HEK293T (cell line): ENCODE results near the gene ACLY.

Experiments used
- CTCF ChIA-PET: fragments of 350-600 bp; formaldehyde crosslinking; extraction: SDS; loops from one replicate; lab custom pipeline; 2021; ENCODE audit warnings: antibody characterized with exemption, inconsistent platforms; lab: Yijun Ruan, JAX
- POLR2A ChIA-PET: fragments of 350-600 bp; formaldehyde crosslinking; extraction: SDS; loops from one replicate; lab custom pipeline; 2020; ENCODE audit warnings: antibody characterized with exemption, inconsistent platforms; lab: Yijun Ruan, JAX
- DNase-seq: peaks from one replicate; pipeline ENCODE4 v3.0.0; 2012; ENCODE audit warnings: mixed read lengths; ENCODE audit errors: extremely low spot score
- ARNT ChIP-seq: fragments of 450-650 bp; IDR thresholded peaks from 2 replicates; pipeline ENCODE4 v1.6.1; 2017; ENCODE audit warnings: mild to moderate bottlenecking
- BHLHE40 ChIP-seq: fragments of 450-650 bp; IDR thresholded peaks from 2 replicates; pipeline ENCODE4 v1.6.1; 2016; ENCODE audit warnings: mild to moderate bottlenecking, moderate library complexity, borderline replicate concordance
- CTBP1 ChIP-seq: fragments of 450-650 bp; IDR thresholded peaks from 2 replicates; pipeline ENCODE4 v1.6.1; 2016; ENCODE audit warnings: borderline replicate concordance
- ELF4 ChIP-seq: fragments of 450-650 bp; IDR thresholded peaks from 2 replicates; pipeline ENCODE4 v1.6.1; 2017; ENCODE audit warnings: antibody characterized with exemption
- FOXA1 ChIP-seq: fragments of 450-650 bp; IDR thresholded peaks from 2 replicates; pipeline ENCODE4 v1.6.1; 2016; ENCODE audit warnings: mild to moderate bottlenecking
- FOXK2 ChIP-seq: fragments of 450-650 bp; IDR thresholded peaks from 2 replicates; pipeline ENCODE4 v1.6.1; 2016; ENCODE audit warnings: mild to moderate bottlenecking
- FOXM1 ChIP-seq: fragments of 450-650 bp; IDR thresholded peaks from 2 replicates; pipeline ENCODE4 v1.6.1; 2017; ENCODE audit warnings: mild to moderate bottlenecking, borderline replicate concordance
- HDGF ChIP-seq: fragments of 450-650 bp; IDR thresholded peaks from 2 replicates; pipeline ENCODE4 v1.6.1; 2017; ENCODE audit warnings: antibody characterized with exemption, borderline replicate concordance
- L3MBTL2 ChIP-seq: fragments of 450-650 bp; conservative IDR thresholded peaks from 2 replicates; pipeline ENCODE4 v1.6.1; 2016; ENCODE audit warnings: mild to moderate bottlenecking
- LEF1 ChIP-seq: fragments of 450-650 bp; IDR thresholded peaks from 2 replicates; pipeline ENCODE4 v1.6.1; 2017; ENCODE audit warnings: mild to moderate bottlenecking, borderline replicate concordance
- NFRKB ChIP-seq: fragments of 450-650 bp; IDR thresholded peaks from 2 replicates; pipeline ENCODE4 v1.6.1; 2016; ENCODE audit warnings: mild to moderate bottlenecking, moderate library complexity
- PKNOX1 ChIP-seq: fragments of 450-650 bp; IDR thresholded peaks from 2 replicates; pipeline ENCODE4 v1.6.1; 2016
- SP1 ChIP-seq: fragments of 450-650 bp; IDR thresholded peaks from 2 replicates; pipeline ENCODE4 v1.6.1; 2017
- SUZ12 ChIP-seq: fragments of 450-650 bp; IDR thresholded peaks from 2 replicates; pipeline ENCODE4 v1.6.1; 2016; ENCODE audit warnings: mild to moderate bottlenecking
- TARDBP ChIP-seq: fragments of 450-650 bp; IDR thresholded peaks from 2 replicates; pipeline ENCODE4 v1.6.1; 2016
- ZNF384 ChIP-seq: fragments of 450-650 bp; IDR thresholded peaks from 2 replicates; pipeline ENCODE4 v1.6.1; 2016

The ACLY gene

DNA sequence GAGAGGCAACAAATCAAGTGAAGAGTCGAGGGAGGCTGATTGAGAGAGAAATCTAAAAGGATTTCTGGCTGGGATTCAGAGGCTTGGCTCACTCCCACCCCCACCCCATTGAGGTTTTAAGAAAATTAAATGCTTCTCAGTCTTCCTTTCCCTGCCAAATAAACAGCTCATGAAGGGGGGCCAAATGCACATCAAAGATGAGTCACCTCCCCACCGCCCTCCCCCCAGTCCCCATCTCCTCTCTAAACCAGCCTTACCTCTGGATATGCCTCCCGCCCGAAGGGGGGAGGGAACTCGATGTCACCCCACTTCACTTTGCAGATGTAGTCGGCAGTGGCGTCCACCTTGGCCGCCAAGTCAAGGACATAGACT is 11.6 kb downstream of the ACLY start:
- POLR2A ChIA-PET = interaction anchor here (1.1 to 1.4 kb wide), 2 partner anchors 12 to 23 kb away, joined by 4 to 5 read pairs; partner anchors contain the start of genes ACLY and ODAD4
- no peak for DNase-seq
- CTCF ChIA-PET = interaction anchor here (0.6 kb wide), 1 partner anchor 60 kb away, joined by 3 read pairs; no protein-coding TSS in a partner anchor
- TF ChIP-seq CTBP1 (no peak), HDGF (no peak), ELF4 (no peak), SP1 (no peak), FOXM1 (no peak), ZNF384 (no peak), ARNT (no peak), NFRKB (no peak), TARDBP (no peak), PKNOX1 (no peak), LEF1 (no peak), FOXA1 (no peak), L3MBTL2 (no peak), FOXK2 (no peak), SUZ12 (no peak), BHLHE40 (no peak)

DNA sequence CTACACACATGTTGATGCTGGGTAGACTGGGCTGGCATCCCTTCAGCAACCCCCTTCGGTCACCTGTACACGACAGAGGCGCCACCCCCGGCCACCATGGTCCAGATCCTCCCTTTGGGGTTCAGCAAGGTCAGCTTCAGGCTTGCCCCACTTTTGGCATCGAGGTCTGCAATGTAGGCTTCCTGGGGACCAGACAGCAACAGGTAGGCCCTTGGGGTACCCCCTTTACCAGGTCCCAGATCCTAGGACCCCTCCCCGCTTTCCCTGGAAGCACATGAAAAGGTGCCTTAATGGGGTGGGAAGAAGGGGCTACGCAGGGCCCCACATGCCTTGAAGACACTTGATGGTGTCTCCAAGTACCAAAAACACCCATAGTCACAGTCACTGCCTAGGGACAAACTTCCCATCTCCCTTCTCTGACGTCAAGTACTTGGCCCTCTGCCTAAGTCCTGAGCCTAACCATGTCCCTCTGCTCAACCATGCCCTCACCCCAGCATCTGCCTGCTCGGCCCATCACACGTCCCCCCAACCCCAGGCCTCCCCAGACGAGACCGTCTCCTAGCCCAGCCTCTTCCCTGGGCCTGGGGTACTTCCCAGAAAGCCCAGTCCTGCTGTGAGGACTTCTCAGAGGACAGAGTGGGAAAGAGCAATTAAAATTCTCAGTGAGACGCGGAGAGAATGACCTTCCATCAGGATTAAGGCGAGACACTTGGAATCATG is 12.1 kb downstream of the ACLY start:
- ChIA-PET CTCF (no interaction called here), POLR2A (interaction anchor here (2.8 kb wide), 1 partner anchor 12 kb away, joined by 10 read pairs; the partner anchor contains the start of gene ACLY)
- no peak for DNase-seq
- no peak for TF ChIP-seq FOXA1
- TF ChIP-seq LEF1 = no peak
- no peak for TF ChIP-seq FOXM1
- TF ChIP-seq L3MBTL2 = no peak
- no peak for TF ChIP-seq NFRKB

DNA sequence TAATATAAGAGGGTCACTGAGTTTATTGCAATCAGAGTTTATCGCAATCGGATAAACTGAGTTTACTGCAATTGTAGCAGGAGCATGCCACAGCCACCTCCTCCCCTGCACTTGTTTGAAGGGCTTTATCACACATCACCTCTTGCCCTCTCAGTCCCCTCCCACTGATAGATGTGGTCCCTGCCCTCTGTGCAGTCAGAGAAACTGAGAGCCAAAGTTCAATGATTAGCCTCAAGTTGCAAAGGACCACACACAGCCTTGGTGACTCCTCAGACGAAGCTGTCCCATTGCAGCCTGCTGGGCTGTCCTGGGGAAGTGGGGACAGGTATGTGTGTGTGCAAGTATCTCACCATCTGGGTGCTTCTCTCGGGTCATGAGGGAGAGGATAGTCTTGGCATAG is 13.6 kb downstream of the ACLY start:
- TF ChIP-seq LEF1 (no peak), SP1 (no peak), SUZ12 (no peak), BHLHE40 (no peak), HDGF (no peak), CTBP1 (no peak), ELF4 (no peak), TARDBP (no peak), L3MBTL2 (no peak), FOXM1 (no peak), PKNOX1 (no peak), FOXK2 (no peak), ARNT (no peak), FOXA1 (no peak), NFRKB (no peak), ZNF384 (no peak)
- ChIA-PET CTCF (interaction anchor here (1.5 kb wide), 1 partner anchor 242 kb away, joined by 4 read pairs; no protein-coding TSS in a partner anchor), POLR2A (interaction anchor here (2.8 kb wide), 1 partner anchor 14 kb away, joined by 10 read pairs; the partner anchor contains the start of gene ACLY)
- DNase-seq = no peak

DNA sequence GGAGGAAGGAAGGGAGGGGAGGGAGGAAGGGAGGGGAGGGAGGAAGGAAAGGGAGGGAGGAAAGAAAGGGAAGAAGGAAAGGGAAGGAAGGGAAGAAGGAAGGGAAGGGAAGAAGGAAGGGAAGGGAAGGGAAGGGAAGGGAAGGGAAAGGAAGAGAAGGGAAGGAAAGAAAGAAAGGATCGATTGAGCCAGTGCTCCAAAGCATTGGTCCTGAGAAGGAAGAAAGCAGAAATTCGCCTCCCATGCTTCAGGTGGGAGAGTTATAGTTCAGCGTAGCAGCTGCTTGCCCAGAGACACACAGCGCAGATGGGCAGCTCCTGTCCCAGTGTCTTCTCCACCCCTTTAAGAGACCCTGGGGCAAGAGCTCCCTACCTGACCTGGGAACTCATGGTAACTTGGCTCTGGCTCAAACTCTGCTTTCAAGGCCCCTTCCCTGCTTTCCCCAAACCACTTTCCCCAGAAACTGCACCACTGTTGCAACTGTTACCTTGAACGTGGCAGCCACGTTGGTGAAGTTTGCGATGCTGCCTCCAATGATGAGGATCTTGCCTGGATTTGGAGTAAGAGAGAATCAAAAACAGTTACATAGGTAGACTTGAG is 14.4 kb downstream of the ACLY start:
- ChIA-PET POLR2A (interaction anchor here (2.8 kb wide), 1 partner anchor 15 kb away, joined by 10 read pairs; the partner anchor contains the start of gene ACLY), CTCF (interaction anchor here (1.5 kb wide), 1 partner anchor 241 kb away, joined by 4 read pairs; no protein-coding TSS in a partner anchor)
- TF ChIP-seq FOXA1 (no peak), NFRKB (no peak), ZNF384 (no peak), FOXM1 (no peak), LEF1 (no peak), PKNOX1 (no peak), TARDBP (no peak)
- DNase-seq = no peak

DNA sequence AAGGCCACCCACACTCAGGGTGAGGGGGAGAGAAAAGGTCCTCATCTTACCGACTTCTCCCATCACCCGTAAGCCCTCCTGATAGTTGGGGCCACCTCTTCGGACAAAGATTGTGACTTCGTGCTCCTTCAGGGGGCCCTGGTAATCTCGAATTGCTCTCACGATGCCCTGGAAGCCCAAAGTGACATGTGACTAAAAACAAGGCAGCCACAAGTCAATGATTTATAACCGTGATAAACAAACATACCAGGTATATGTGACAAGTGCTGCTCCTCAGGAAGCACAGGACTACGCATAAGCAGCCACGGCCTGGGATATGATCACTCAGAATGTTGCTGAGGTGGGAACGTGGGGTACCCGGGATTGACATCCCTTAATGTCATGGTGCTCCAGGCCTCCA is 17.1 kb downstream of the ACLY start:
- DNase-seq = no peak
- POLR2A ChIA-PET = no interaction called here
- CTCF ChIA-PET = no interaction called here
- TF ChIP-seq SUZ12 (no peak), FOXK2 (no peak), TARDBP (no peak), FOXA1 (no peak), LEF1 (no peak), NFRKB (no peak), CTBP1 (no peak)

DNA sequence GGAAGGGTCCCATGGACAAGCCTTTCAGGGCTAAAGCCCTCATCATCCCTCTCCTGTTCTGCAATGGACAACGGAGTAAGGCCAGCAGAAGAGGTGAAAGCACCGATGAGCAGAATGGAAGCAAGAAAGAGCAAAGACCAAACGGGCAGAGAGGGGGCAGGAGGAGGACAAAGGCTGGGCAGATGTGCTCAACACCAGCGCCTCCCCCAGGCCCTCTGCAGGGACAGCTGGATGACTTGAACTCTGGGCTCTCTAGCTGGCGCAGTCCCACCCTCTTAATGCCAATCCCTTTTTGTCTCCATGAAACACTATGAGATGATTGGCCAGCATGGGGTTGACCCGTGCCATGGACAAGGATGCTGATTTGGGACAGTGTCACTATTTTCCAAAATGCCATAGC is 22.0 kb downstream of the ACLY start:
- DNase-seq = no peak
- no peak for TF ChIP-seq L3MBTL2
- TF ChIP-seq FOXK2 = no peak
- no peak for TF ChIP-seq NFRKB
- no peak for TF ChIP-seq ELF4
- no peak for TF ChIP-seq ARNT
- no peak for TF ChIP-seq HDGF
- TF ChIP-seq FOXM1 = no peak
- TF ChIP-seq BHLHE40 = no peak
- TF ChIP-seq SUZ12 = no peak
- TF ChIP-seq CTBP1 = no peak
- TF ChIP-seq FOXA1 = no peak
- TF ChIP-seq TARDBP = no peak
- TF ChIP-seq SP1 = no peak
- no peak for TF ChIP-seq PKNOX1
- TF ChIP-seq ZNF384 = no peak
- TF ChIP-seq LEF1 = no peak
- ChIA-PET POLR2A (no interaction called here), CTCF (interaction anchor here (1.0 kb wide), 1 partner anchor 201 kb away, joined by 3 read pairs; no protein-coding TSS in a partner anchor)
